ENCODE results near the gene IFT122. TPM values are rescaled to one million over a fixed set of nuclear protein-coding genes. Genes with fewer than 3 reads are reported as not detected.

The IFT122 gene
- total and polyA plus RNA-seq, 2 donors (not counting 3 experiments of a cell fraction or from before 2014, with no cell fraction given) = 38.4 to 41.7 TPM

GRCh38 chr3:129449279-129450115, 9.5 kb downstream of the IFT122 start:
- H3K4me1 ChIP-seq (ENCODE audit: control insufficient read depth, extremely low read depth, insufficient read depth, low read length) = peaks cover 21% of the 10 kb centered on the region
- H3K79me2 ChIP-seq (ENCODE audit: control insufficient read depth, insufficient read depth, low read length) = peaks cover 2% of the 10 kb centered on the region
- H3K4me3 ChIP-seq (replicated peaks in 1 of 3; ENCODE audit: insufficient read depth in 1 of 3, low read depth in 1 of 3, low read length in 3 of 3) = no peak overlapping the region
- H3K9ac ChIP-seq (replicated peaks; ENCODE audit: extremely low read depth, insufficient read depth, low read length) = no peak overlapping the region
- no peaks in the 10 kb centered on the region for H4K20me1 ChIP-seq (replicated peaks; ENCODE audit: control insufficient read depth, extremely low read depth, insufficient read depth, low read length)
- no peaks in the 10 kb centered on the region for H3K9me3 ChIP-seq (replicated peaks; ENCODE audit: control insufficient read depth, insufficient read depth, low read length)
- DNase-seq (ENCODE audit: low read depth, low spot score) (peak; percentile 75), FAIRE-seq (peak; percentile 76)
- H3K27me3 ChIP-seq (ENCODE audit: control insufficient read depth in 2 of 2, insufficient read depth in 2 of 2, low read length in 2 of 2) = no peaks in the 10 kb centered on the region
- peak overlapping the region; percentile 72 for H3K4me2 ChIP-seq (ENCODE audit: insufficient read depth, low read length)
- intact Hi-C loops (cut with micrococcal nuclease) (loop anchor here (1.0 kb wide), 1 partner anchor 7 kb away; no protein-coding TSS in a partner anchor), dilution Hi-C loops (cut with MboI; ENCODE audit: extremely low pct_ligation_motif_present, low sequenced_read_pairs) (no loop called here)
- TF ChIP-seq JUN (IDR thresholded peaks at IDR 0.05; ENCODE audit: borderline replicate concordance, insufficient read depth, insufficient read length, low read depth) (no peak), EZH2 (IDR thresholded peaks at IDR 0.05; ENCODE audit: borderline replicate concordance, low read depth, low read length, severe bottlenecking) (no peak), CTCF (IDR thresholded peaks at IDR 0.05; ENCODE audit: extremely low read depth in 1 of 2, insufficient read depth in 1 of 2, low read depth in 1 of 2, low read length in 2 of 2) (no peak), MYC (IDR thresholded peaks at IDR 0.05; ENCODE audit: low read depth, low read length) (no peak), GATA2 (IDR thresholded peaks at IDR 0.05; ENCODE audit: insufficient read depth, insufficient read length, low read depth, low read length) (no peak), FOS (IDR thresholded peaks at IDR 0.05; ENCODE audit: borderline replicate concordance, insufficient read depth, low read length) (no peak), POLR2A (IDR thresholded peaks at IDR 0.05; ENCODE audit: low read depth, low read length) (no peak), MAX (IDR thresholded peaks at IDR 0.05; ENCODE audit: insufficient read depth, insufficient read length) (no peak), POLR2AphosphoS5 (IDR thresholded peaks at IDR 0.05; ENCODE audit: insufficient read depth, low read depth, low read length) (no peak)
- H2AFZ ChIP-seq (ENCODE audit: low read depth, low read length) = peak overlapping the region; percentile 34
- H3K27ac ChIP-seq (ENCODE audit: insufficient read depth, low read depth, low read length) = peak overlapping the region; percentile 50
- CTCF ChIA-PET = interaction anchor here (0.8 to 1.9 kb wide), 5 partner anchors 8 to 96 kb away, joined by 3 to 6 read pairs (median 4); partner anchors contain the start of gene EFCAB12
- peaks cover 3 to 12% of the 10 kb centered on the region in 2 experiments for H3K36me3 ChIP-seq (ENCODE audit: control insufficient read depth in 2 of 2, extremely low read depth in 1 of 2, insufficient read depth in 2 of 2, low read length in 2 of 2)
- no TSS peak for BruUV-seq (replicated peaks)
- no peaks in the 10 kb centered on the region for H3K9me1 ChIP-seq (replicated peaks; ENCODE audit: control insufficient read depth, extremely low read depth, insufficient read depth, low read length)
- POLR2A ChIA-PET = no interaction called here

All from endothelial cell of umbilical vein (primary cell).